Mesendoderm (in vitro differentiated cells): ENCODE measurements around the gene EIF1.
A peak's percentile ranks its signal among the peaks of the same experiment; 100 is the strongest.

Experiments
- DNase-seq: peaks from one replicate; pipeline ENCODE4 v3.0.0; 2013
- H2AK5ac ChIP-seq: 2 replicates; pipeline ENCODE4 v1.6.1; 2013; ENCODE audit warnings: low read length, inconsistent platforms
- H2BK120ac ChIP-seq: 2 replicates; pipeline ENCODE4 v1.6.1; 2013; ENCODE audit warnings: low read depth, mild to moderate bottlenecking, low read length, moderate library complexity, mixed read lengths
- H2BK15ac ChIP-seq: replicated peaks from 2 replicates; pipeline ENCODE4 v1.6.1; 2013; ENCODE audit warnings: low read depth, mild to moderate bottlenecking, moderate library complexity
- H2BK5ac ChIP-seq: 2 replicates; pipeline ENCODE4 v1.6.1; 2013; ENCODE audit warnings: low read length, inconsistent platforms
- H3K18ac ChIP-seq: 2 replicates; pipeline ENCODE4 v1.6.1; 2013; ENCODE audit warnings: mild to moderate bottlenecking, low read length, mixed read lengths
- H3K23ac ChIP-seq: one replicate; pipeline ENCODE4 v1.6.1; 2013; ENCODE audit warnings: low read length
- H3K27ac ChIP-seq: 2 replicates; pipeline ENCODE4 v1.5.1; 2013; ENCODE audit warnings: low read depth, mild to moderate bottlenecking, inconsistent platforms, low read length, moderate library complexity
- H3K27me3 ChIP-seq: 2 replicates; pipeline ENCODE4 v1.6.1; 2013; ENCODE audit warnings: low read length, control low read depth, mild to moderate bottlenecking, inconsistent platforms; ENCODE audit not compliant: insufficient read depth, poor library complexity
- H3K36me3 ChIP-seq: 2 replicates; pipeline ENCODE4 v1.6.1; 2013; ENCODE audit warnings: low read length, inconsistent platforms; ENCODE audit not compliant: control insufficient read depth, insufficient read depth
- H3K4ac ChIP-seq: one replicate; pipeline ENCODE4 v1.6.1; 2013; ENCODE audit warnings: low read depth, mild to moderate bottlenecking, low read length, moderate library complexity
- H3K4me1 ChIP-seq: 2 replicates; pipeline ENCODE4 v1.6.1; 2013; ENCODE audit warnings: low read depth, low read length, inconsistent platforms; ENCODE audit not compliant: control insufficient read depth
- H3K4me2 ChIP-seq: 2 replicates; pipeline ENCODE4 v1.6.1; 2013; ENCODE audit warnings: low read length
- H3K4me3 ChIP-seq: 2 replicates; pipeline ENCODE4 v1.5.1; 2013; ENCODE audit warnings: mild to moderate bottlenecking, low read length
- H3K56ac ChIP-seq: one replicate; pipeline ENCODE4 v1.6.1; 2013; ENCODE audit warnings: low read length
- H3K79me1 ChIP-seq: 2 replicates; pipeline ENCODE4 v1.6.1; 2013; ENCODE audit warnings: low read length, inconsistent platforms
- H3K79me2 ChIP-seq: 2 replicates; pipeline ENCODE4 v1.6.1; 2013; ENCODE audit warnings: mild to moderate bottlenecking, low read length; ENCODE audit not compliant: control insufficient read depth, insufficient read depth
- H3K9ac ChIP-seq: 2 replicates; pipeline ENCODE4 v1.6.1; 2013; ENCODE audit warnings: low read length, inconsistent platforms
- H4K5ac ChIP-seq: one replicate; pipeline ENCODE4 v1.6.1; 2013; ENCODE audit warnings: low read length
- H4K8ac ChIP-seq: one replicate; pipeline ENCODE4 v1.6.1; 2013; ENCODE audit warnings: low read depth, mild to moderate bottlenecking, control low read depth, low read length, moderate library complexity
- WGBS: extraction: QIAGEN DNeasy Blood & Tissue Kit; methylation state at CpG from one replicate; pipeline ENCODE4 v1.1.7; 2013; ENCODE audit warnings: low lambda C conversion rate, missing lambda C conversion rate; ENCODE audit not compliant: insufficient coverage; ENCODE audit errors: extremely low coverage; 5-methylcytosine and 5-hydroxymethylcytosine counted together

The EIF1 gene

DNA sequence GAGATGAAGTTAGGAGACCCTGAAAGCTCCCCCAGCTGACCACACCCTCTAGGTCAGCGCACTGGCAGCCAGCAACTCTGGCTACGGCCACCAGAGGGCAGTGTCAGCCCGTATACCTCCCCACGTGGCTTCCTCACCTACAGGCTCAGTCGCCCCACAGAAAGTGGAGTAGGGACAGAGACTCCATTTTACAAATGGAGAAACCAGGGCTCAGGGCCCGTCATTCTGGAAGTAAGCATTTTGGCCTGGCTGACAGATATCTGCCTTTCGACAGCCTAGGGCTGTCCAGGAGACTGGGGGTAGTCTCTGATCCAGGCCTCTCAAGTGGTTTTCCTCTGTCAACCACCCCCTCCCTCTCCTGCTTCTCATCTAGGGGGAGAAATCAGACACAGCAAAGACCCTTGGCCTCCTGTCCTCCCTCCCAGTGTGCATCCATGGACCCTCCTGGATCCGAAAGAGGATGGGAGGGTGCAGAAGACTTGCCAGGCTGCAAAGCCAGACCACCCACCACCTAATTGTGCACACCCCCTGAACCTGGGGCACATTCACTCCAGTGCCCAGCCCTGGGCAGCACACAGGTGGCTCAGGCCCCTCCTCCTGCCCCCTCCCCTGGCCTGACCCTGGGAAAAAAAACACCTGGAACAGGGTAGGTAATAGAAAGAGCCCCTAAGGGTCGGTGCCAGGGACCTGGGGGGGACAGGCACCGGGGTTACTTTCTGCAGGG, 49.6 kb downstream of the EIF1 start:
- no peaks in the 10 kb centered on the region for H3K79me1 ChIP-seq

GRCh38 chr17:41738801-41739112, 50.1 kb downstream of the EIF1 start:
- Histone ChIP-seq H4K8ac (peak overlapping the region; percentile 77), H3K56ac (peak overlapping the region; percentile 78), H3K36me3 (no peaks in the 10 kb centered on the region), H3K4me2 (no peak overlapping the region), H3K79me2 (no peaks in the 10 kb centered on the region), H2BK15ac (no peak overlapping the region), H2BK5ac (no peak overlapping the region), H3K4me1 (no peaks in the 10 kb centered on the region), H3K79me1 (no peaks in the 10 kb centered on the region), H2AK5ac (no peak overlapping the region), H3K18ac (no peak overlapping the region), H3K4me3 (no peak overlapping the region), H2BK120ac (no peak overlapping the region), H3K4ac (peak overlapping the region; percentile 4), H3K27me3 (peaks cover 10% of the 10 kb centered on the region), H3K23ac (no peak overlapping the region), H3K27ac (no peak overlapping the region), H3K9ac (no peak overlapping the region), H4K5ac (no peak overlapping the region)
- WGBS = no CpG with 5 or more reads among the region's 5 CpGs
- DNase-seq = no peak

More for the DNA sequence above, 49.6 kb downstream of the EIF1 start:
- H3K27me3 ChIP-seq = peaks cover 12% of the 10 kb centered on the region
- H3K36me3 ChIP-seq = no peaks in the 10 kb centered on the region
- H3K56ac ChIP-seq = peak overlapping the region; percentile 78
- no peak overlapping the region for H2AK5ac ChIP-seq
- WGBS = no CpG with 5 or more reads among the region's 10 CpGs
- H3K4me3 ChIP-seq = no peak overlapping the region
- peak overlapping the region; percentile 46 for H2BK5ac ChIP-seq
- H3K9ac ChIP-seq = peak overlapping the region; percentile 46
- H3K18ac ChIP-seq = no peak overlapping the region
- H3K79me2 ChIP-seq = no peaks in the 10 kb centered on the region
- no peak overlapping the region for H3K27ac ChIP-seq
- H2BK15ac ChIP-seq = no peak overlapping the region
- DNase-seq = peak; percentile 87
- no peak overlapping the region for H3K23ac ChIP-seq
- peak overlapping the region; percentile 77 for H4K8ac ChIP-seq
- peak overlapping the region; percentile 4 for H3K4ac ChIP-seq
- H4K5ac ChIP-seq = peak overlapping the region; percentile 91
- no peaks in the 10 kb centered on the region for H3K4me1 ChIP-seq
- no peak overlapping the region for H3K4me2 ChIP-seq
- peak overlapping the region; percentile 24 for H2BK120ac ChIP-seq

DNA sequence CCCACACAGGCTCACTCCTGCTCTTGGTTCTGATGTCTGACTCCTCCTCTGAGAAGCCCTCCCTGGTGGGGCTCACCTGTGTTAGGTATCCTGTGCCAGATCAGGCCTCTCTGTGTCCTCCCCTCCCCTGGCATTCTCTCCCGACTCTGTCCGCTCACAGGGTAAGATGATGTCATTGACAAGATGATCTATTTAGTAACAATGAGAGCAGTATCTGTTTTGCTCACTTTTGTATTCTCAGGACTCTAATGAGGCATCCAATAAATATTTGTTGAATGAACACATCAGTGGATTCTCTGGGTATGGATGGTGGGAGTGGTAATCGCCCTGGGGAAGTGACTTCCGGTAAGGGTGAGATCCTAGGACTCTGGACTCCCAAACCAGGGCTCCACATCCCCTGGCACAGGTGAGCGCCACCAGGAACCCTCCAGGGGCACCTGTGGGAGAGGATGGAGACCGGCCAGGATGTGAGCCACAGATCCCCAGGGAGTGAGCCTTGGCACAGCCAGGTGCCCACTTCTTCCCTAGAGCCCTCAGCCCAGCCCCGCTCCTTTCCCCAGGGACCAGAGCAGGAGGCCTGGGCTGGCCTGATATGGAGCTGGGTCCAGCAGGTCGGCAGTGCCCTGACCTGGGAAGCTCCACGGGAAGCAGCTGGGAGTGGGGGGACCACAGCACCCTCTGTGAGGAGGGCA, 51.1 kb downstream of the EIF1 start:
- no peak overlapping the region for H2AK5ac ChIP-seq
- H3K18ac ChIP-seq = no peak overlapping the region
- peaks cover 4% of the 10 kb centered on the region for H3K27me3 ChIP-seq
- H3K79me1 ChIP-seq = no peaks in the 10 kb centered on the region
- H3K4ac ChIP-seq = no peak overlapping the region
- H3K4me3 ChIP-seq = no peak overlapping the region
- H3K36me3 ChIP-seq = no peaks in the 10 kb centered on the region
- H2BK5ac ChIP-seq = no peak overlapping the region
- no peaks in the 10 kb centered on the region for H3K4me1 ChIP-seq
- H3K79me2 ChIP-seq = no peaks in the 10 kb centered on the region
- no peak overlapping the region for H3K4me2 ChIP-seq
- H2BK15ac ChIP-seq = no peak overlapping the region
- no peak for DNase-seq
- no peak overlapping the region for H3K23ac ChIP-seq
- no peak overlapping the region for H3K56ac ChIP-seq
- H4K5ac ChIP-seq = no peak overlapping the region
- no peak overlapping the region for H3K27ac ChIP-seq
- H4K8ac ChIP-seq = no peak overlapping the region
- no peak overlapping the region for H3K9ac ChIP-seq
- no peak overlapping the region for H2BK120ac ChIP-seq
- no CpG with 5 or more reads among the region's 9 CpGs for WGBS

DNA sequence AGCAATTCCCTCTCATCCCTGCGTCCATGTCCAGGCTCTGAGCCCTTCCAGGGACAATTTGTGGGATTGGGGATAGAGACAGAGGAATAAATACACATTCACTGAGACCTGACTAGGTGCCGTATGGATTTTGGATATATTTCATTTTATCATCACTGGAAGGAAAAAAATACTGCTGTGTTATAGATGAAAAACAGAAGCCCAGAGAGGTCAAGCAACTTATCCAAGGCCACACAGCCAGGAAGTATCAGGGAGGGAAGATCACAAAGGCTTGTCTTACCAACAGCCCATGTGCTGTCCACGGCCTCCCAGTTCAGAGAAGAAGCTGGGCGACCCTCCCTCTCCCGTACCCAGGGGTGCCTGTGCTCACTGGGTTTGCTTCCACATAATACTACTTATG, 51.8 kb downstream of the EIF1 start:
- Histone ChIP-seq H3K4ac (no peak overlapping the region), H3K9ac (no peak overlapping the region), H2BK15ac (no peak overlapping the region), H3K79me1 (no peaks in the 10 kb centered on the region), H3K18ac (no peak overlapping the region), H3K27ac (no peak overlapping the region), H3K27me3 (peaks cover 4% of the 10 kb centered on the region), H3K56ac (no peak overlapping the region), H4K8ac (no peak overlapping the region), H2BK120ac (no peak overlapping the region), H2AK5ac (no peak overlapping the region), H3K4me2 (no peak overlapping the region), H3K23ac (no peak overlapping the region), H3K4me1 (no peaks in the 10 kb centered on the region), H3K4me3 (no peak overlapping the region), H4K5ac (no peak overlapping the region), H2BK5ac (no peak overlapping the region), H3K79me2 (no peaks in the 10 kb centered on the region), H3K36me3 (no peaks in the 10 kb centered on the region)
- DNase-seq = no peak
- WGBS = no CpG with 5 or more reads among the region's 5 CpGs

DNA sequence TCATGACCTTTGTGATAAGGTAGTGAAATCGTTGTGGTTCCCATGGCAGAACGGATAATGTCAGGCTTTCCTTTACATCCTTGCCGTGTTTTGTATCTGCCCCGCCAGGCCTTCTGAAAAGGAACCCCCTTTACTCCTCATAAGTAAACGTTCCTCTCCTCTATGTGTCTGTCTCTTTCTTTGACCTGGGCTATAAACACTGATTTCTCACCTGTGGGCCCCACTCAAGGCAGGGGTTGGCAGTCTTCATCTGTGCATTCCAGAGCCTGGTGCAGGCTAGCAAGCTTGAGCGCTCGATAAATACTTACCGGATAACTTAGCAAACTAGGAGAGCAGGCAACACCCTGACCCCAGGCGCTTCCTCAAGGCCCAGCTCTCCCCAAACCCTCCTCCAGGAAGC, 53.0 kb downstream of the EIF1 start:
- Histone ChIP-seq H3K4me2 (no peak overlapping the region), H3K23ac (no peak overlapping the region), H2BK120ac (no peak overlapping the region), H3K9ac (no peak overlapping the region), H4K5ac (no peak overlapping the region), H2BK5ac (no peak overlapping the region), H3K27ac (no peak overlapping the region), H2AK5ac (no peak overlapping the region), H2BK15ac (no peak overlapping the region), H4K8ac (no peak overlapping the region), H3K4me1 (no peaks in the 10 kb centered on the region), H3K56ac (no peak overlapping the region), H3K4me3 (no peak overlapping the region), H3K79me1 (no peaks in the 10 kb centered on the region), H3K79me2 (no peaks in the 10 kb centered on the region), H3K27me3 (no peaks in the 10 kb centered on the region), H3K4ac (no peak overlapping the region), H3K18ac (no peak overlapping the region), H3K36me3 (no peaks in the 10 kb centered on the region)
- WGBS = no CpG with 5 or more reads among the region's 9 CpGs
- DNase-seq = no peak
